ENCODE data around the gene P4HA3.

The P4HA3 gene

GRCh38 chr11:74257959-74258553 lies 53.4 kb downstream of the P4HA3 start:
- DNase-seq = no peak

- no peak for DNase-seq
These were observed 54.9 kb downstream of the P4HA3 start for GRCh38 chr11:74256378-74257133.

- DNase-seq = peak; percentile 31 to 38
These were observed 55.6 kb downstream of the P4HA3 start for GRCh38 chr11:74255741-74256375.

GRCh38 chr11:74253361-74253760 lies 58.1 kb downstream of the P4HA3 start:
- DNase-seq = no peak

DNA sequence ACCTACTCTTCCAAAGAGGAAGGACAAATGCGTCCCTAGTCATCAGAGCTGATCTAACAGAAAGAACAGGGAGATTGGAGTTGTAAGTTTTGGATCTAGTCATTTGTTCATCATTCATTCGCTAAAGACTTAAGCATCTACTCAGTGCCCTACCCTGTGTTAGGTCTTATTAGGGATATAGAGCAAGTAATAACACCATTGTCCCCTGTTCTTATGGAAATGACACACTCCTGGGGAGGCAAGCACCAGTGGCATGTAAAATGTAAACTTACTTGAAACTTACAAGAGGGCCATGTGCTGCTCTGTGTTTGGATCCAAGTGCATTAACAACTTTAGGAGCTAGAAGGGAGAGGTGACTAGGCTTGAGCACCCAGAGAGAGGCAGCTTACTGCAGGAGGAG lies 61.9 kb downstream of the P4HA3 start:
- DNase-seq = no peak

- no peak for DNase-seq
These were observed 63.0 kb downstream of the P4HA3 start for GRCh38 chr11:74248469-74248868.

- no peak for DNase-seq
These were observed 73.2 kb downstream of the P4HA3 start for GRCh38 chr11:74238243-74238642.

GRCh38 chr11:74237541-74237940 lies 73.9 kb downstream of the P4HA3 start:
- DNase-seq = no peak

- DNase-seq = no peak
These were observed 76.3 kb downstream of the P4HA3 start for GRCh38 chr11:74235121-74235520.

DNA sequence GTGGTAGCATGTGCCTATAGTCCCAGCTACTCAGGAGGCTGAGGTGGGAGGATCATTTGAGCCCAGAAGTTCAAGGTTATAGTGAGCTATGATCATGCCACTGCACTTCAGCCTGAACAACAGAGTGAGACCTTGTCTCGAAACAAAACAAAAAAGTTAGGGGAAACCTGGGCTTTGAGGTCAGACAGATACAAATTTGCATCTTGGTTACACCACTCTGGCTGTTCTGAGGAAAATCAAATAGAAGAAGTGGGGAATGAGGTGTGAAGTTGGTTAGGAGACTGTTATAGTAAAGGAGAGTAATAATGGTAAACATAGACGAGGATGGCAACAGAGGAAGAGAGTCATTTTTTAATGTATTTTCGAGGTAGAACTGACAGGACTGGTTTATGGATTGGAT lies 77.8 kb downstream of the P4HA3 start:
- DNase-seq = no peak

GRCh38 chr11:74232311-74232950 lies 79.0 kb downstream of the P4HA3 start:
- DNase-seq = no peak

GRCh38 chr11:74226907-74227306 lies 84.5 kb downstream of the P4HA3 start:
- no peak for DNase-seq

DNA sequence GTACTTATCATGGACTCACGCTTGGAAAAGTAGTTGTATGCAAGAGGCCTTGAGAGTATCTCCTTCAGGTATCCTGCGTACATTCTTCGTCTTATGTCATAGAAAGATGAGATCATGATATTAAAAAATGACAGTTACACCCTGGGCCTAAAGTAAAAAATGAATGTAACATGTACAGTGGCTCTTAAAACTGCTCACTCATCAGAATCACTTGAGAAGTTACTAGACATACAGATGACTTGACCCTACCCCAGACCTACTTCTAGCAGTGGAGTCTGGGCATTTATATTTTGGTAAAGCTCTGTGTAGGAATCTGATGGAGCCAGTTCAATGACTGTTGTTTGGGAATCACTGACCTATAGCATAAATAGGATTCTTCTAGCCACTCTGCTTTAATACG lies 85.9 kb downstream of the P4HA3 start:
- DNase-seq = no peak

- DNase-seq = no peak
These were observed 89.6 kb downstream of the P4HA3 start for GRCh38 chr11:74221816-74222215.

DNA sequence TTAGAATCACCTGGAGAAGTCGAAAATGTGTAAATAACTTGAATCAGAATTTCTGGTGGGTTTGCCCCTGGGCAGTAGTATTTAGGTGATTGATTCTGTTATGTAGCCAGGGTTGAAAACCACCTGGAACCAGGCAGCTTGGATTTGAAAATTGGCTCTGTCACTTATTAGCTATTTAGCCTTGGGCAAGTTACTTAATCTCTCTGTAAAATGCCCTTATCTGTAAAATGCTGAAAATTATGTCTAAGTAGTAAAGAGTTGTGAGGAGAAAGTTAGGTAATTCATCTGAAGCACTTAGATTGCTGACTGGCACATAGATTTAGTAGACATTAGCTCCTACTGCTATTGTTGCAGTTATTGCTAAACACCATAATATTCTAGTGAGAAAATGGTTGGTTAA lies 91.1 kb downstream of the P4HA3 start:
- no peak for DNase-seq
